HepG2 (cell line): Measurements from ENCODE around the gene GON4L. TPM values are rescaled to one million over a fixed set of nuclear protein-coding genes. Genes with fewer than 3 reads are reported as not detected.
"Not testable (repeated sequence)": the region's sequence is repeated elsewhere in the genome, so short reads cannot be mapped to it uniquely, and the experiment has no call there.

Experiments used
- ATAC-seq: fragments of 200-7000 bp; cut with Tn5 transposase; 3 replicates; pipeline ENCODE4 v1.9.1; 2020; ENCODE audit warnings: mild to moderate bottlenecking, moderate library complexity
- BruUV-seq: library from RNA; stranded (reverse); fragments of 400-500 nt; replicated peaks from 2 replicates; lab custom pipeline; 2021; lab: Mats Ljungman, UMichigan
- CTCF ChIA-PET: fragments of 300-600 bp; formaldehyde crosslinking; extraction: SDS; loops from one replicate; lab custom pipeline; 2021; ENCODE audit warnings: low total read pairs, inconsistent platforms, low intra/inter-chr PET ratio; lab: Yijun Ruan, JAX
- POLR2A ChIA-PET: fragments of 350-600 bp; sonication (Branson Sonifier 250); formaldehyde crosslinking; loops from one replicate; lab custom pipeline; 2020; ENCODE audit warnings: antibody characterized with exemption, inconsistent platforms; lab: Yijun Ruan, JAX
- DNase-seq: peaks from one replicate; pipeline ENCODE4 v3.0.0-alpha.2; 2015; ENCODE audit warnings: low spot score
- FAIRE-seq: peaks from 3 replicates; lab custom pipeline; 2011; peaks lifted over from hg19 to GRCh38; lab: Jason Lieb, UNC
- H2AFZ ChIP-seq: one replicate; pipeline ENCODE4 v1.6.1; 2011; ENCODE audit warnings: low read length, inconsistent platforms
- H3K27ac ChIP-seq: fragments of 300-600 bp; 3 replicates; pipeline ENCODE4 v1.8.0; 2011; ENCODE audit warnings: mixed run types, mild to moderate bottlenecking, mixed read lengths, low read length, inconsistent platforms; ENCODE audit not compliant: insufficient read depth; ENCODE audit errors: extremely low read length
- H3K27me3 ChIP-seq, 2 experiments: fragments of 200-600 bp in 1 of 2; 2 replicates in 1 of 2; 3 replicates in 1 of 2; pipeline versions ENCODE4 v1.6.0 to v1.8.0; 2011; ENCODE audit warnings: low read length in 2 of 2, mild to moderate bottlenecking in 2 of 2, moderate library complexity in 2 of 2, inconsistent platforms in 1 of 2; ENCODE audit not compliant: insufficient read depth in 2 of 2, control insufficient read depth in 1 of 2
- H3K36me3 ChIP-seq, 2 experiments: fragments of 200-600 bp in 1 of 2; replicated peaks in 1 of 2; 2 replicates in 1 of 2; 3 replicates in 1 of 2; pipeline versions ENCODE4 v1.5.1 to v1.8.0; 2011; ENCODE audit warnings: low read length in 2 of 2, inconsistent platforms in 1 of 2; ENCODE audit not compliant: insufficient read depth in 2 of 2, control insufficient read depth in 1 of 2
- H3K4me1 ChIP-seq: 2 replicates; pipeline ENCODE4 v1.5.1; 2012; ENCODE audit warnings: low read length, inconsistent platforms; ENCODE audit not compliant: insufficient read depth
- H3K4me2 ChIP-seq: 2 replicates; pipeline ENCODE4 v1.6.0; 2011; ENCODE audit warnings: low read depth, low read length, inconsistent platforms
- H3K4me3 ChIP-seq, 3 experiments: fragments of 200-600 bp in 1 of 3; sonication (generic), shearing (Covaris generic) in 1 of 3; replicated peaks in 1 of 3; 2 replicates each; pipeline ENCODE4 v1.5.1; 2011 to 2016; ENCODE audit warnings: low read length in 3 of 3, inconsistent platforms in 2 of 3, low read depth in 2 of 3, mild to moderate bottlenecking in 2 of 3, control low read depth in 1 of 3, mixed read lengths in 1 of 3; ENCODE audit not compliant: insufficient read depth in 1 of 3
- H3K79me2 ChIP-seq: one replicate; pipeline ENCODE4 v1.6.1; 2011; ENCODE audit warnings: low read length, inconsistent platforms; ENCODE audit not compliant: insufficient read depth
- H3K9ac ChIP-seq: 2 replicates; pipeline ENCODE4 v1.6.0; 2011; ENCODE audit warnings: mild to moderate bottlenecking, low read depth, low read length, inconsistent platforms; ENCODE audit not compliant: insufficient read depth
- H3K9me3 ChIP-seq: 2 replicates; pipeline ENCODE4 v1.5.1; 2012; ENCODE audit warnings: mild to moderate bottlenecking, low read length
- H4K20me1 ChIP-seq: 2 replicates; pipeline ENCODE4 v1.6.0; 2011; ENCODE audit warnings: inconsistent platforms, mild to moderate bottlenecking, low read length, moderate library complexity; ENCODE audit not compliant: insufficient read depth
- WGBS: methylation state at CpG from one replicate; pipeline ENCODE4 v1.1.6; 2017; ENCODE audit warnings: low lambda C conversion rate; 5-methylcytosine and 5-hydroxymethylcytosine counted together
- in situ Hi-C: cut with HindIII; loops from 2 replicates; pipeline ENCODE4 v1.10.0; 2017; ENCODE audit warnings: low pct_unique_long_range_greater_than_20kb; ENCODE audit not compliant: extremely low pct_ligation_motif_present
- intact Hi-C: fragments of 100-400 bp; cut with micrococcal nuclease; formaldehyde crosslinking; loops from one replicate; pipeline ENCODE4 v1.10.0; 2022; ENCODE audit not compliant: unreplicated experiment
- polyA plus RNA-seq, 8 experiments: library from polyadenylated mRNA; depleted of rRNA in 3 of 8; stranded (reverse) in 7 of 8; unstranded in 1 of 8; fragments of >200 nt; fragmentation: Illumina TruSeq in 4 of 8; extraction: Trizol in 4 of 8; gene quantifications; 2 replicates each; pipeline versions ENCODE4 v1.2.1 to v1.2.3, GENCODE V29; 2011 to 2016; ENCODE audit warnings: low read depth in 4 of 8, missing spikeins in 1 of 8, mixed read lengths in 1 of 8; ENCODE audit not compliant: insufficient read depth in 1 of 8
- total RNA-seq, 5 experiments: library from RNA; depleted of rRNA; stranded (reverse); fragments of >200 nt; fragmentation: Illumina TruSeq; extraction: Trizol; gene quantifications; 2 replicates each; pipeline ENCODE4 v1.2.3, GENCODE V29; 2016; ENCODE audit warnings: low read depth in 1 of 5

The GON4L gene
- total and polyA plus RNA-seq, 2 of the 13 experiments (the other 11 are each of a cell fraction or from before 2014, with no cell fraction given): 14.6 to 19.6 TPM

DNA sequence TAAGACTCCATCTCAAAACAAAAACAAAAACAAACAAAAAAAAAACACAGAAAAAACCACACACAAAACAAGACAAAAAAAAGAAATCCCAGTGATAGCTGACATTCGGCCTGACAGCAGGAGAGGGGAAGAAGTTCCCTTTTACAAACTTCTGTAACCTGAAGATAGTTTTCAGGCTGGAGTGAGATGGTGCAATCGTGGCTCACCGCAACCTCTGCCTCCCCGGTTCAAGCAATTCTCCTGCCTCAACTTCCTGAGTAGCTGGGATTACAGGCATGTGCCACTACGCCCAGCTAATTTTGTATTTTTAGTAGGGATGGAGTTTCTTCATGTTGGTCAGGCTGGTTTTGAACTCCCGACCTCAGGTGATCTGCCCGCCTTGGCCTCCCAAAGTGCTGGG is 93.0 kb downstream of the GON4L start:
- intact Hi-C loops, DNase-seq, H3K4me2 ChIP-seq, H2AFZ ChIP-seq, H3K4me3 ChIP-seq, H3K27ac ChIP-seq, H3K9ac ChIP-seq, BruUV-seq, H3K27me3 ChIP-seq, POLR2A ChIA-PET, H4K20me1 ChIP-seq, FAIRE-seq, ATAC-seq, in situ Hi-C loops, H3K79me2 ChIP-seq, CTCF ChIA-PET, H3K9me3 ChIP-seq, H3K4me1 ChIP-seq: not testable (repeated sequence)
- peaks cover 8 to 56% of the 10 kb centered on the region in 2 experiments for H3K36me3 ChIP-seq
- WGBS: 98% methylated on average over 7 of the region's 7 CpGs

DNA sequence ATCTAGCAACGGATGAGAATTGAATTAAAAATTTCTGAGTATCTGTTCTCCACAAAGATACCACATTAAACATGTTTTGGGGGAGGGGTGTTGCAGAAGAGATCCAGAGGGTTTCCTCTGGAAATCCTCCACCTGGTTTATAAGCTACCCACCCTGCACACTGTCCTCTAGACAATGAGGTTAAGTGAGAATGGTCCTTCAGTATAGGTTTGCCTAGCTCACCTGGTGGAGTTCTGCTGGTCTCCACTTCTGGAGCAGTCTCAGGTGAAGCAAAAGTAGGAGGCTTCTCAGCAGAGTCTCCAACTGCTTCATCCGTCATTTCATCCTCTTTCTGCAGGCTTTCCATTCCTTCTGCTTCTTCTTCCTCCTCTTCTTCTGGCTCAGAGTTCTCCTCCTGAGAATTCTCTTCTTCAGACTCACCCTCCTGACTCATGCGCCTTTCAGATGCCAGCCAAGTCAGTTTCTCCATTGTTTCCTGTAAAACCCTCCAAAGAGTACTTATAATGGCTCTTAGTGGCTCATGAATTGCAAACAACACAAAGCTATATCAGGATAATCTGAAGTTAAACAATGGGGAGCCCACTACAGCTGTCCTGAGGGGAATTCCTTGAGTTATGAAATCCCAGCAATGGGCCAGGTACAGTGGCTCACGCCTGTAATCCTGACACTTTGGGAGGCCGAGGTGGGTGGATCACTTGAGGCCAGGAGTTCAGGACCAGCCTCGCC is 93.8 kb downstream of the GON4L start:
- CTCF ChIA-PET, ATAC-seq, BruUV-seq: not testable (repeated sequence)

More for the DNA sequence above, 93.8 kb downstream of the GON4L start:
- H3K36me3 ChIP-seq: peaks cover 8 to 53% of the 10 kb centered on the region in 2 experiments; a peak in 4 of 5 replicates
- POLR2A ChIA-PET, H3K27me3 ChIP-seq, H3K9ac ChIP-seq, H3K79me2 ChIP-seq, H3K27ac ChIP-seq, H3K4me1 ChIP-seq, in situ Hi-C loops, H3K4me2 ChIP-seq, H4K20me1 ChIP-seq, H2AFZ ChIP-seq, H3K4me3 ChIP-seq, intact Hi-C loops, H3K9me3 ChIP-seq: not testable (repeated sequence)
- WGBS: 98% methylated on average over 6 of the region's 6 CpGs
- FAIRE-seq: peak; percentile 67
- peak; percentile 9 for DNase-seq
